Activated CD4-positive, CD25-positive, alpha-beta regulatory T cell (primary cell): Measurements from ENCODE around the gene IQSEC1.
A peak's percentile ranks its signal among the peaks of the same experiment; 100 is the strongest.

Source experiments
- DNase-seq, 4 experiments: peaks; one replicate each; lab custom pipeline; 2025; lab: John Stamatoyannopoulos, UW

Gene IQSEC1

GRCh38 chr3:13085081-13085845 lies 12.0 kb upstream of the IQSEC1 start:
- DNase-seq = no peak

GRCh38 chr3:13083898-13084297 lies 10.7 kb upstream of the IQSEC1 start:
- DNase-seq = no peak

- no peak for DNase-seq
Observed at GRCh38 chr3:13083254-13083653, 10.0 kb upstream of the IQSEC1 start.

GRCh38 chr3:13082677-13083076 lies 9.4 kb upstream of the IQSEC1 start:
- no peak for DNase-seq

- DNase-seq = no peak
Observed at GRCh38 chr3:13081603-13082360, 8.6 kb upstream of the IQSEC1 start.

- DNase-seq = no peak
Observed at GRCh38 chr3:13080591-13080990, 7.4 kb upstream of the IQSEC1 start.

- DNase-seq = no peak
Observed at GRCh38 chr3:13080026-13080425, 6.8 kb upstream of the IQSEC1 start.

- no peak for DNase-seq
Observed at GRCh38 chr3:13079510-13079909, 6.3 kb upstream of the IQSEC1 start.

- DNase-seq = no peak
Observed at GRCh38 chr3:13079051-13079450, 5.8 kb upstream of the IQSEC1 start.

GRCh38 chr3:13078163-13078905 lies 5.1 kb upstream of the IQSEC1 start:
- no peak for DNase-seq

- no peak for DNase-seq
Observed at GRCh38 chr3:13077431-13078162, 4.4 kb upstream of the IQSEC1 start.

GRCh38 chr3:13075986-13076654 lies 2.9 kb upstream of the IQSEC1 start:
- no peak for DNase-seq

GRCh38 chr3:13075318-13075717 lies 2.1 kb upstream of the IQSEC1 start:
- DNase-seq = no peak

GRCh38 chr3:13074006-13074375 lies 762 bp upstream of the IQSEC1 start:
- DNase-seq = no peak

- no peak for DNase-seq
Observed at GRCh38 chr3:13072600-13073325, 466 bp downstream of the IQSEC1 start.

- DNase-seq = no peak
Observed at GRCh38 chr3:13072239-13072599, 1.0 kb downstream of the IQSEC1 start.

- no peak for DNase-seq
Observed at GRCh38 chr3:13071695-13072094, 1.5 kb downstream of the IQSEC1 start.

GRCh38 chr3:13070391-13071070 lies 2.7 kb downstream of the IQSEC1 start:
- DNase-seq = no peak

GRCh38 chr3:13069495-13069894 lies 3.7 kb downstream of the IQSEC1 start:
- peak in 2 of 4 experiments; percentile 19 to 32 for DNase-seq

GRCh38 chr3:13068269-13069010 lies 4.8 kb downstream of the IQSEC1 start:
- DNase-seq = no peak
